ENCODE results near the gene SCFD2. TPM values are rescaled to one million over a fixed set of nuclear protein-coding genes. Genes with fewer than 3 reads are reported as not detected.
"Not testable (repeated sequence)": the region's sequence is repeated elsewhere in the genome, so short reads cannot be mapped to it uniquely, and the experiment has no call there.

SCFD2 gene
- total and polyA plus RNA-seq, 2 donors (not counting 3 experiments of a cell fraction or from before 2014, with no cell fraction given): 12.3 to 22.8 TPM

DNA sequence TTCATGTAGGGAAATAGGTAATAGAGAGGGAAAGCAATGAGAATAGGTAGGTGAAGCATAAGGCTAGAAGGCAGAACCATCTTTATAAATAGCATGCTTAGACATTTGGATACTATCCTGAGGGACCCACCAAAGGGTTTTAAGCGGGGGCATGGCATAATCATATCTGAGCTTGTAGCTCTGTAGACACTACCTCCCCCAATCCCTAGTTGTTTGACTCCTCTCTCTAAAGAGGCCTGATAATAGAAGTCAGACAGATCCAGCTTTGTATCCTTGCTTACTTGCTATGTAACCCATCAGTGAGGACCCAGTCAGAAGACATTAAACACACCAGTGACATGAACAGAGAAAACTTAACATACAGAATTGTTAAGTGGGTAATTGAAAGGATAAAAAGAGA lies 58.7 kb downstream of the SCFD2 start:
- TF ChIP-seq POLR2A (IDR thresholded peaks at IDR 0.05; ENCODE audit: low read depth, low read length): no peak
- TF ChIP-seq, protein P1, sequence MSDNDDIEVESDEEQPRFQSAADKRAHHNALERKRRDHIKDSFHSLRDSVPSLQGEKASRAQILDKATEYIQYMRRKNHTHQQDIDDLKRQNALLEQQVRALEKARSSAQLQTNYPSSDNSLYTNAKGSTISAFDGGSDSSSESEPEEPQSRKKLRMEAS (IDR thresholded peaks at IDR 0.05; ENCODE audit: insufficient read depth, insufficient read length): no peak
- no peak for TF ChIP-seq POLR2AphosphoS5 (IDR thresholded peaks at IDR 0.05; ENCODE audit: insufficient read depth, low read depth, low read length)
- ChIA-PET CTCF (interaction anchor here (0.8 to 3.0 kb wide), 3 partner anchors 13 to 927 kb away, joined by 3 to 8 read pairs (median 4); no protein-coding TSS in a partner anchor), POLR2A (no interaction called here)
- H3K4me1 ChIP-seq (ENCODE audit: control insufficient read depth, extremely low read depth, insufficient read depth, low read length): peaks cover 8% of the 10 kb centered on the region
- no peaks in the 10 kb centered on the region for H4K20me1 ChIP-seq (replicated peaks; ENCODE audit: control insufficient read depth, extremely low read depth, insufficient read depth, low read length)
- no peak overlapping the region for H2AFZ ChIP-seq (ENCODE audit: low read depth, low read length)
- H3K9me1 ChIP-seq (replicated peaks; ENCODE audit: control insufficient read depth, extremely low read depth, insufficient read depth, low read length): no peaks in the 10 kb centered on the region
- DNase-seq (ENCODE audit: low read depth, low spot score) (no peak), FAIRE-seq (no peak)
- no peak overlapping the region for H3K4me3 ChIP-seq (replicated peaks in 1 of 3; ENCODE audit: insufficient read depth in 1 of 3, low read depth in 1 of 3, low read length in 3 of 3)
- no TSS peak for BruUV-seq (replicated peaks)
- intact Hi-C loops (cut with micrococcal nuclease): no loop called here
- no peaks in the 10 kb centered on the region for H3K9me3 ChIP-seq (replicated peaks; ENCODE audit: control insufficient read depth, insufficient read depth, low read length)
- no peak overlapping the region for H3K9ac ChIP-seq (replicated peaks; ENCODE audit: extremely low read depth, insufficient read depth, low read length)
- no peaks in the 10 kb centered on the region for H3K36me3 ChIP-seq (ENCODE audit: control insufficient read depth in 2 of 2, extremely low read depth in 1 of 2, insufficient read depth in 2 of 2, low read length in 2 of 2)
- dilution Hi-C loops (cut with MboI; ENCODE audit: extremely low pct_ligation_motif_present, low sequenced_read_pairs): no loop called here
- no peaks in the 10 kb centered on the region for H3K27me3 ChIP-seq (ENCODE audit: control insufficient read depth in 2 of 2, insufficient read depth in 2 of 2, low read length in 2 of 2)
- H3K27ac ChIP-seq (ENCODE audit: insufficient read depth, low read depth, low read length): no peak overlapping the region
- no peaks in the 10 kb centered on the region for H3K79me2 ChIP-seq (ENCODE audit: control insufficient read depth, insufficient read depth, low read length)
- H3K4me2 ChIP-seq (ENCODE audit: insufficient read depth, low read length): no peak overlapping the region

DNA sequence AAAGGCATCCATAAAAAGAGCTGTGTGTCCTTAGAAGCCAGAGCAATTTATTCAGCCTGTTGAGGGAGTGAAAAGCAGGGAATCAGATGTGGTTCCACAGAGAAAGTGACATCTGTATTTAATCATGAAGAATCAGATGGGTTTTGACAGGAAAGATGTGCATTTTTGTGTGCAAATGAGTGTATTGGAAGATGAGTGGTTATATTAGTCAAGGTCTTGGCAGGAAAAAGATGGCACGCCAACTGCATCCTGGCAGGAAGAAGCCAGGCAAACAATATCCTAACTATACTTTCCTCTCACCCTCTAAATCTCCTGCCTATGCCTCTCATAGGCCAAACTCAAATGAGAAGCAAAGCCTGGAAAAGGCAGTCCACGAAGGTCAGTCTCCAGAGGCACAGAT lies 59.1 kb downstream of the SCFD2 start:
- dilution Hi-C loops (cut with MboI; ENCODE audit: extremely low pct_ligation_motif_present, low sequenced_read_pairs) (no loop called here), intact Hi-C loops (cut with micrococcal nuclease) (no loop called here)
- CTCF ChIA-PET: interaction anchor here (3.0 kb wide), 1 partner anchor 14 kb away, joined by 8 read pairs; no protein-coding TSS in a partner anchor
- H3K27me3 ChIP-seq (ENCODE audit: control insufficient read depth in 2 of 2, insufficient read depth in 2 of 2, low read length in 2 of 2): no peaks in the 10 kb centered on the region
- BruUV-seq (replicated peaks): no TSS peak
- H3K9ac ChIP-seq (replicated peaks; ENCODE audit: extremely low read depth, insufficient read depth, low read length): no peak overlapping the region
- no peak overlapping the region for H2AFZ ChIP-seq (ENCODE audit: low read depth, low read length)
- POLR2A ChIA-PET: no interaction called here
- no peaks in the 10 kb centered on the region for H3K36me3 ChIP-seq (ENCODE audit: control insufficient read depth in 2 of 2, extremely low read depth in 1 of 2, insufficient read depth in 2 of 2, low read length in 2 of 2)
- H3K4me1 ChIP-seq (ENCODE audit: control insufficient read depth, extremely low read depth, insufficient read depth, low read length): peaks cover 8% of the 10 kb centered on the region
- no peaks in the 10 kb centered on the region for H3K9me1 ChIP-seq (replicated peaks; ENCODE audit: control insufficient read depth, extremely low read depth, insufficient read depth, low read length)
- H3K4me3 ChIP-seq (replicated peaks in 1 of 3; ENCODE audit: insufficient read depth in 1 of 3, low read depth in 1 of 3, low read length in 3 of 3): no peak overlapping the region
- H3K4me2 ChIP-seq (ENCODE audit: insufficient read depth, low read length): no peak overlapping the region
- peak; percentile 46 for FAIRE-seq
- TF ChIP-seq EZH2 (IDR thresholded peaks at IDR 0.05; ENCODE audit: borderline replicate concordance, low read depth, low read length, severe bottlenecking) (no peak), POLR2AphosphoS5 (IDR thresholded peaks at IDR 0.05; ENCODE audit: insufficient read depth, low read depth, low read length) (no peak), MYC (IDR thresholded peaks at IDR 0.05; ENCODE audit: low read depth, low read length) (no peak), FOS (IDR thresholded peaks at IDR 0.05; ENCODE audit: borderline replicate concordance, insufficient read depth, low read length) (no peak), GATA2 (IDR thresholded peaks at IDR 0.05; ENCODE audit: insufficient read depth, insufficient read length, low read depth, low read length) (no peak)
- TF ChIP-seq, protein P1 (IDR thresholded peaks at IDR 0.05; ENCODE audit: insufficient read depth, insufficient read length): no peak
- H3K79me2 ChIP-seq (ENCODE audit: control insufficient read depth, insufficient read depth, low read length): no peaks in the 10 kb centered on the region
- no peaks in the 10 kb centered on the region for H3K9me3 ChIP-seq (replicated peaks; ENCODE audit: control insufficient read depth, insufficient read depth, low read length)
- DNase-seq (ENCODE audit: low read depth, low spot score): peak; percentile 16
- no peak overlapping the region for H3K27ac ChIP-seq (ENCODE audit: insufficient read depth, low read depth, low read length)
- no peaks in the 10 kb centered on the region for H4K20me1 ChIP-seq (replicated peaks; ENCODE audit: control insufficient read depth, extremely low read depth, insufficient read depth, low read length)

DNA sequence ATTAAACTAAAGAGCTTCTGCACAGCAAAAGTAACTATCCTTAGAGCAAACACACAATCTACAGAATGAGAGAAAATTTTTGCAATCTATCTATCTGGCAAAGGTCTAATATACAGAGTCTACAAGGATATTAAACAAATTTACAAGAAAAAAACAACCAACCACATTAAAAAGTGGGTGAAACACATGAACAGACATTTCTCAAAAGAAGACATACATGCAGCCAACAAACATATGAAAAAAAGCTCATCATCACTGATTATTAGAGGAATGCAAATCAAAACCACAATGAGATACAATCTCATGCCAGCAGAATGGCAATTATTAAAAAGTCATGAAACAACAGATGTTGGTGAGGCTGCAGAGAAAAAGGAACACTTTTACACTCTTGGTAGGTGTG lies 73.7 kb downstream of the SCFD2 start:
- H3K4me3 ChIP-seq (replicated peaks in 1 of 3; ENCODE audit: insufficient read depth in 1 of 3, low read depth in 1 of 3, low read length in 3 of 3); CTCF ChIA-PET; H3K27ac ChIP-seq (ENCODE audit: insufficient read depth, low read depth, low read length); H2AFZ ChIP-seq (ENCODE audit: low read depth, low read length); dilution Hi-C loops (cut with MboI; ENCODE audit: extremely low pct_ligation_motif_present, low sequenced_read_pairs); POLR2A ChIA-PET; H3K9me3 ChIP-seq (replicated peaks; ENCODE audit: control insufficient read depth, insufficient read depth, low read length); H3K4me2 ChIP-seq (ENCODE audit: insufficient read depth, low read length); H3K9ac ChIP-seq (replicated peaks; ENCODE audit: extremely low read depth, insufficient read depth, low read length); BruUV-seq (replicated peaks); H3K79me2 ChIP-seq (ENCODE audit: control insufficient read depth, insufficient read depth, low read length); intact Hi-C loops (cut with micrococcal nuclease); H3K36me3 ChIP-seq (ENCODE audit: control insufficient read depth in 2 of 2, extremely low read depth in 1 of 2, insufficient read depth in 2 of 2, low read length in 2 of 2); FAIRE-seq; H4K20me1 ChIP-seq (replicated peaks; ENCODE audit: control insufficient read depth, extremely low read depth, insufficient read depth, low read length); H3K9me1 ChIP-seq (replicated peaks; ENCODE audit: control insufficient read depth, extremely low read depth, insufficient read depth, low read length); H3K27me3 ChIP-seq (ENCODE audit: control insufficient read depth in 2 of 2, insufficient read depth in 2 of 2, low read length in 2 of 2); H3K4me1 ChIP-seq (ENCODE audit: control insufficient read depth, extremely low read depth, insufficient read depth, low read length); DNase-seq (ENCODE audit: low read depth, low spot score): not testable (repeated sequence)
